OCI-LY3 (cell line): ENCODE results near the gene SEMA6D.
"Not testable (repeated sequence)": the region's sequence is repeated elsewhere in the genome, so short reads cannot be mapped to it uniquely, and the experiment has no call there.

Experiments
- H2AFZ ChIP-seq: fragments of 200-600, 300-600 bp; shearing (Covaris generic); 2 replicates; pipeline ENCODE4 v1.6.0; 2014; ENCODE audit warnings: antibody characterized with exemption, low read depth, low read length
- H3K27ac ChIP-seq: fragments of 200-600, 300-600 bp; sonication (generic); 2 replicates; pipeline ENCODE4 v1.5.1; 2014; ENCODE audit warnings: mild to moderate bottlenecking, low read length, moderate library complexity, mixed read lengths
- H3K27me3 ChIP-seq: fragments of 200-600, 300-600 bp; sonication (generic); 2 replicates; pipeline ENCODE4 v1.6.1; 2014; ENCODE audit warnings: low read depth, low read length, mixed read lengths
- H3K36me3 ChIP-seq: fragments of 200-600, 300-600 bp; sonication (generic); replicated peaks from 2 replicates; pipeline ENCODE3; 2014; ENCODE audit warnings: low read depth, low read length, mixed read lengths
- H3K4me1 ChIP-seq: fragments of 300-600, 200-600 bp; sonication (generic); 2 replicates; pipeline ENCODE4 v1.6.1; 2014; ENCODE audit warnings: low read length, mixed read lengths
- H3K4me2 ChIP-seq: fragments of 200-600, 300-600 bp; sonication (generic); 2 replicates; pipeline ENCODE4 v1.6.1; 2014; ENCODE audit warnings: low read length, mixed read lengths
- H3K4me3 ChIP-seq: fragments of 300-600, 200-600 bp; sonication (generic); 2 replicates; pipeline ENCODE4 v1.5.1; 2014; ENCODE audit warnings: antibody characterized with exemption, mild to moderate bottlenecking, low read length, moderate library complexity
- H3K79me2 ChIP-seq: fragments of 300-600, 200-600 bp; shearing (Covaris generic); 2 replicates; pipeline ENCODE4 v1.6.1; 2014; ENCODE audit warnings: mild to moderate bottlenecking, low read length, mixed read lengths
- H3K9ac ChIP-seq: fragments of 300-600, 200-600 bp; shearing (Covaris generic); 2 replicates; pipeline ENCODE4 v1.6.0; 2014; ENCODE audit warnings: mild to moderate bottlenecking, low read length, moderate library complexity
- H3K9me3 ChIP-seq: fragments of 200-600, 300-600 bp; shearing (Covaris generic); 2 replicates; pipeline ENCODE4 v1.6.1; 2014; ENCODE audit warnings: low read length, mixed read lengths; ENCODE audit not compliant: insufficient read depth
- H4K20me1 ChIP-seq: fragments of 200-600, 300-600 bp; sonication (generic); 2 replicates; pipeline ENCODE4 v1.6.1; 2016; ENCODE audit warnings: low read length, mixed read lengths; ENCODE audit not compliant: insufficient read depth
- EZH2phosphoT487 ChIP-seq: fragments of 200-600 bp; shearing (Covaris generic); IDR thresholded peaks from 2 replicates; pipeline ENCODE4 v1.6.1; 2018; ENCODE audit warnings: antibody characterized with exemption, mixed run types, low read depth
- TF ChIP-seq, protein P1 (sequence below): fragments of 200-600, 300-600 bp; sonication (generic); IDR thresholded peaks from 2 replicates; pipeline ENCODE4 v1.5.1; 2014; ENCODE audit warnings: antibody characterized with exemption, low read length, low read depth

The SEMA6D gene

DNA sequence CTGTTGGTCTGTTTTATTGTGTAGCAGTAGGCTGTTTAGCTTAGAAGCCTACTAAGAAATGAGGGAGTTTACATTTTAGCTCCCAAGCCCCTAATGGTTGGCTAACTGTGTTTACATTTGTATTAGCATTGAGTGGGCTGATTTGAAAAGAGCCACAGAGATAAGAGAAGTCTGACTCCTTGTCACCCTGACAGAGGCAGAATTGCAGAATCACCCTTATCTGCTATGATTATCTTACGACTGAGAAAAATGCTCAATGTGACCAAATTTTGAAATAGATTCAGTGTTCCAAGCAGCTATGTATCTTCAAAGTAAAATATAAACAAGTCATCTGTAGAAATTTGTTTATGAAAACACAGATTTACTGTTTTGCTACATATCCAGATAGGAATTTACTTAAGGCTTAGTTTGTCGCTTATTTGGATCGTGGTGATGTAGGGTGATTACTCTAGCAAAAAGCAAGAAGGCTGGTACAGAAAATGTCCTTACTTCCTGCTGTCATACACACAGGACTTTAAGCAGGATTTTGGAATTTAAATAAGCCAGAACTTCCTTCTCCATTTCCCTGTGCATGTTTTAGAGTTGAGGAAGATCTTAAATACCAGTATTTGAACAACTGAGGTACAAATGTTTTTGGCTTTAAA is 19.0 kb downstream of the SEMA6D start:
- Histone ChIP-seq H4K20me1 (no peaks in the 10 kb centered on the region), H3K9me3 (no peaks in the 10 kb centered on the region), H3K4me1 (peaks cover 11% of the 10 kb centered on the region), H2AFZ (no peak overlapping the region), H3K9ac (no peak overlapping the region), H3K79me2 (no peaks in the 10 kb centered on the region), H3K4me3 (no peak overlapping the region), H3K27ac (no peak overlapping the region), H3K36me3 (no peaks in the 10 kb centered on the region), H3K4me2 (no peak overlapping the region), H3K27me3 (peaks cover 38% of the 10 kb centered on the region)
- no peak for TF ChIP-seq EZH2phosphoT487
- TF ChIP-seq, protein P1, sequence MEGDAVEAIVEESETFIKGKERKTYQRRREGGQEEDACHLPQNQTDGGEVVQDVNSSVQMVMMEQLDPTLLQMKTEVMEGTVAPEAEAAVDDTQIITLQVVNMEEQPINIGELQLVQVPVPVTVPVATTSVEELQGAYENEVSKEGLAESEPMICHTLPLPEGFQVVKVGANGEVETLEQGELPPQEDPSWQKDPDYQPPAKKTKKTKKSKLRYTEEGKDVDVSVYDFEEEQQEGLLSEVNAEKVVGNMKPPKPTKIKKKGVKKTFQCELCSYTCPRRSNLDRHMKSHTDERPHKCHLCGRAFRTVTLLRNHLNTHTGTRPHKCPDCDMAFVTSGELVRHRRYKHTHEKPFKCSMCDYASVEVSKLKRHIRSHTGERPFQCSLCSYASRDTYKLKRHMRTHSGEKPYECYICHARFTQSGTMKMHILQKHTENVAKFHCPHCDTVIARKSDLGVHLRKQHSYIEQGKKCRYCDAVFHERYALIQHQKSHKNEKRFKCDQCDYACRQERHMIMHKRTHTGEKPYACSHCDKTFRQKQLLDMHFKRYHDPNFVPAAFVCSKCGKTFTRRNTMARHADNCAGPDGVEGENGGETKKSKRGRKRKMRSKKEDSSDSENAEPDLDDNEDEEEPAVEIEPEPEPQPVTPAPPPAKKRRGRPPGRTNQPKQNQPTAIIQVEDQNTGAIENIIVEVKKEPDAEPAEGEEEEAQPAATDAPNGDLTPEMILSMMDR, result no peak

DNA sequence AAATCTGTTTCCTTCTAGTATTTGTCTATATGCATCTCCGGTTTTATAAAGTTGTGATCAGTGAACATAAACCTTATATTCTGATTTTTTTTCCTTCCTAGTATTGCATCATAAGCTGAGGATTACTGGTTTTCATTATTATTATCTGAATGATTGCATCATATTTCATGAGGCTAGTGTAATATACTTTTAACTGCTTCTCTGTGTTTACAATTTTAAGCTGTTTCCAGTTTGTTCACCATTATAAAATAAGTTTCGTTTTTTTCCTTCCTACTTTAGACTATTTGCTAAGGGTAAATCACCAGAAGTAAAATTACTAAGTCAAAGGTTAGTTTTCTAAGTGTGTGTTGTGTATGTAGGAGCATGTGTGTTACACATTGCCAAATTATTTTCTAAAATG is 20.2 kb downstream of the SEMA6D start:
- H3K4me3 ChIP-seq, result no peak overlapping the region
- no peak overlapping the region for H3K4me2 ChIP-seq
- no peaks in the 10 kb centered on the region for H3K79me2 ChIP-seq
- H2AFZ ChIP-seq, result no peak overlapping the region
- peaks cover 12% of the 10 kb centered on the region for H3K4me1 ChIP-seq
- no peak overlapping the region for H3K9ac ChIP-seq
- no peaks in the 10 kb centered on the region for H3K9me3 ChIP-seq
- no peaks in the 10 kb centered on the region for H3K36me3 ChIP-seq
- H4K20me1 ChIP-seq, result no peaks in the 10 kb centered on the region
- TF ChIP-seq EZH2phosphoT487, result no peak
- TF ChIP-seq, protein P1, result no peak
- H3K27ac ChIP-seq, result no peak overlapping the region
- peaks cover 38% of the 10 kb centered on the region for H3K27me3 ChIP-seq

DNA sequence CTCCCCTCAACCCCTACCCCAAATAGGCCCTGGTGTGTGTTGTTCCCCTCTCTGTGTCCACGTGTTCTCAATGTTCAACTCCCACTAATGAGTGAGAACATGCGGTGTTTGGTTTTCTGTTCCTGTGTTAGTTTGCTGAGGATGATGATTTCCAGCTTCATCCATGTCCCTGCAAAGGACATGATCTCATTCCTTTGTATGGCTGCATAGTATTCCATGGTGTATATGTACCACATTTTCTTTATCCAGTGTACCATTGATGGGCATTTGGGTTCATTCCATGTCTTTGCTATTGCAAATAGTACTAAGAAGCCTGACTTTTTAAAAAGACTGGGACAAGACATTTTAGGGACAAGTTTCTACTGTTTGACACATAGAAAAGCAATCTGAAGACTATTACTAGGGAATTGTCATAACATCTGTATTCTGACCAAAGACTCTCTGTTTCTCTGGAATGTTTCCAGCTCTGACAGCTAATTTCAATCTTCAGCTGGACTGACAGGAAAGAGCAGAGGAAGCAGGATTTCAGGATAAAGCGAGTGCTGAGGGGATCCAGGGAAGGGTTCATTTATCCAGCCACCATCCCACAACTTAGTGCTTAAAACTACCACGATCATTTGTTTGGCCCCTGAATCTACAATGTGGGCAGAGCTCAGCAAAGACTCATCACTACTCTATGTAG is 21.0 kb downstream of the SEMA6D start:
- H4K20me1 ChIP-seq, H3K27ac ChIP-seq, H2AFZ ChIP-seq, H3K9me3 ChIP-seq, H3K9ac ChIP-seq, H3K36me3 ChIP-seq, H3K4me3 ChIP-seq, H3K79me2 ChIP-seq, H3K4me2 ChIP-seq: not testable (repeated sequence)
- peaks cover 31% of the 10 kb centered on the region for H3K27me3 ChIP-seq
- H3K4me1 ChIP-seq, result peaks cover 12% of the 10 kb centered on the region

DNA sequence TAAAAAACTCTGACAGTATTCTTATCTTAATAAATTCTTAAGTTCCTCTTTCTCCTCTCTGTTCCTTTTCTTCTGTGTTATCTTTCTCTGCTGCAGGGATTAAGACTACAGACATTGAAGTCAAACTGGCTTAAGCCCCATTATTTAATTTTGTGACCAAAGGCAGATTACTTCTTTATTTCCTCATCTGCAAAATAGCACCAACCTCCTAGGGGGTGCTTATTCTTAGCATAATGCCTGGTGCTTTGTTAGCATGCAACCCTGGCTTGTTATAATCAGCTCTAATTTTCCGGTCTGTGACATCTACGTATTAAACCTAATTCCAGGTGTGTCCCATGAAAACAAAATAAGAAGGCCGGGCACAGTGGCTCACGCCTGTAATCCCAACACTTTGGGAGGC is 23.8 kb downstream of the SEMA6D start:
- H3K79me2 ChIP-seq, result no peaks in the 10 kb centered on the region
- H3K9ac ChIP-seq, result no peak overlapping the region
- H3K27ac ChIP-seq, result no peak overlapping the region
- H4K20me1 ChIP-seq, result no peaks in the 10 kb centered on the region
- H3K4me1 ChIP-seq, result peaks cover 9% of the 10 kb centered on the region
- TF ChIP-seq, protein P1, result no peak
- no peak for TF ChIP-seq EZH2phosphoT487
- no peak overlapping the region for H3K4me2 ChIP-seq
- H3K36me3 ChIP-seq, result no peaks in the 10 kb centered on the region
- no peaks in the 10 kb centered on the region for H3K9me3 ChIP-seq
- peaks cover 33% of the 10 kb centered on the region for H3K27me3 ChIP-seq
- no peak overlapping the region for H3K4me3 ChIP-seq
- no peak overlapping the region for H2AFZ ChIP-seq
